DMS53 (cell line): Measurements from ENCODE around the gene GRAMD1B.
A peak's percentile ranks its signal among the peaks of the same experiment; 100 is the strongest.

ENCODE experiments used
- DNase-seq: peaks from one replicate; lab custom pipeline; 2025; lab: John Stamatoyannopoulos, UW

Gene GRAMD1B

DNA sequence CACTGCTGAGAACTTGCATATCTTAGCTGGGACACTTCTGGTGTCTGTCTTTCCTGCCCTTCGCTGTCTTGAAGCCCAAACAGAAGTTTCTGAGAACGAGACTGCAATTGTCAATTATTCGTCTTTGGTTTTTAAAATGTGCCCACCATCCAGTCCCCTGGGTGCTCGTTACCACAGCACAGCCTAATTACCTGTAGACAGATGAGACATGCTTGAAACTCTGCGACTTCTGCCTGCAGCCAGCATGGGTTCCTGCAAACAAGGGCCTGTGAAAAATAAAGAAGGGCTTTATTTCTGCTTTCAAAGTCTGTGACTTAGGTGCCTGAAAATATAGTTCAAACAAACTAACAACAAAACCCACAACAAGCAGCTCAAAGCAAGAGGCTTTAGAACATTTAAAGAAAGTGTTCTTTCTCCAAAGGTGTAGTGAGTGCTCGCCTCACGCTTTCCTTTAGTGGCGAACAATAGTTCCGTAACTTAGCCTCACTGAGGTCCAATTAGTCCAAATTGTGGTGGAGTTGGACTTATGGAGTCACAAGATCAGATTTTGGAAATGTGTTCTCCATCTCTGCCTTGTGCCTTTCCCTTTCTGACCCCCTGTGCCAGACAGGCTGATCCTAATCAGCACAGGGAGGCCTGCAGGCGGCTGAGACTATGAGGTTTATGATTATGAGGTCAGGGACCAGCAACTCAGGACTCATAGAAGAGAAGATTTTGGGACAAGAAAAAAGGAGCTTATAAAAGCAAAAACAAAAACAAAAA, 20.4 kb upstream of the GRAMD1B start:
- DNase-seq: no peak

DNA sequence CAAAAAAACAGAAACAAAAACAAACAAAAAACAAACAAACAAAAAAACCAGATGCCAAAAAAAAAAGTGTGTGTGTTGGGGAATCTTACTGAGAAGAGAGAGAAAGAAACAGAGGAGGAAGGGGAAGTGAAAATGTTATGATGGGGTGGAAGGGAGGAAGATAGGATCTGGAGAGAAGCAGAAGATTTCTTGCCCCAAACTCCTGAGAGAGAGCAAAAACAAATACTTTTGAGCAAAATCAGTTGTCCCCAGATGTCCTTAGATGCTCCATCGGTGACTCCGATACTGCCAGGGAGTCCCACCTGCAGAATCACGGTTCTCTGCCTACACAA, 19.9 kb upstream of the GRAMD1B start:
- DNase-seq: no peak

DNA sequence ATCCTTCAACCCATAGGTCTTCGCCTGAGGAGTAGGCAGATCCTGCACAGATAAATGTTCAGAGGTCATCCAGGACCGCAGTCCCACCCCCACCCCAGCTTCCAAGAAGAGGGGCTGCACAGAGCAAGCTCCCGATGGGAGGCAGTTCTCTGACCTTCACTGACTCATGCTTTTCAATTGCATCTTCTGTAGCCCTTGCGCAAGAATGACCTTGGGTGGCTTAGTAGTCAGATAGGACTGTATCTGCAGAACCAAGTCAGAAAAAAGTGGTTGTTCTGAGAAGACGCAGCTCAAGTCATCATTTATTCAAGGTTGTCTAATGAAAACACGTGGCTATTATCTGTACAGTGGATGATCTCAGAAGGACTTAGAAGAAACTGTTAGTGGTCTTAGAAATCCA, 16.4 kb upstream of the GRAMD1B start:
- DNase-seq: no peak

DNA sequence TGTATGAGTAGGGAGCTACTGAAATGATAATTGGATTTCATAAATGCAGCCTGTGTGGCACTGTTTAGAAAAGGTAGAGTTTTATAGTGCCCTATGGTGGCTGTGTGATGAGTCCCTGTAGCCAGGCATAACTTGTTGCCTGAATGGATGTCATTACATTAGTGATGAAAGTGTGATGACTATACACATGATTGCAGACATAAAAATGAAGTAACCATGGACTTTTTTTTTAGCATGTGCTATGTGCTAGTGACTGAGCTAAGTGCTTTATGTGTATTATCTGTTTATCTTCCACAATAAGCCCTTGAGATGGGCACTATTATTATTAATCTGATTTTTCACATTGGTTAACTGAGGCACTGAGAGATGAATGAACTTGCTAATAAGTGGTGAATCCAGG, 13.5 kb upstream of the GRAMD1B start:
- no peak for DNase-seq

DNA sequence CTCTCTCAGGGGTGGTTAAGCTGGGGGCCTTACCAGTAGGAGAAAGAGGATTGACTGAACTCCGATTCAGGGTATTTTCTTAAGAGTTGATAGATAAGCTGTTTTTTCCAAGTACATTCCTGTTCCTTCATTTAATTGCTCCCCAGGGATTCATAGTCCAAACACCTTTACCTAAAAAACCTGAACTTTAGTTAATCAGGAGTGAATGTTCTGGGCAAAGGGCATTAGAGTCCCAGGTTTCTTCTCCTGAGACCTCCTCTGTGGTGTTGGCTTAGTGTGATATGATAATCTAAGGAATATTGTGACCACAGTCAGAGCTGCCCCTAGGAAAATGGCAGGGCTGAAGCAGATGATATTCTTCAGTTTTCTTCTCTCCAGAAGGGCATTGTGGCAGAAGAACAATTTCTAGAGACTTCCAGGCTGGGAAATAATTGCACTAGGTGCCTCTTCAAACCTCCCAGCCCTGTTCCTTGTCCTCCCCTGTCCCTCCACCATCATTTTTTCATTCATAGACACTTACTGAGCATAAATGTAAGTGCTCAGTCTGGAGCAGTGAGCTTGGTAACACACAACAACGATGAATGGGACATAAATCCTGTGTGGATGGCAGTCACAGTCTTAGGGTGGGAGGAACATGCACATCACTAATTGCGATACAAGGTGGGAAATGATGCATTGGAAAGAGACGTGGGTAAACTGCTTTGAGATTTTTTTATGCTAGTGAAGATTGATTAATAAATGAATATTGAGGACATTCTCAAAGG, 11.5 kb upstream of the GRAMD1B start:
- no peak for DNase-seq

DNA sequence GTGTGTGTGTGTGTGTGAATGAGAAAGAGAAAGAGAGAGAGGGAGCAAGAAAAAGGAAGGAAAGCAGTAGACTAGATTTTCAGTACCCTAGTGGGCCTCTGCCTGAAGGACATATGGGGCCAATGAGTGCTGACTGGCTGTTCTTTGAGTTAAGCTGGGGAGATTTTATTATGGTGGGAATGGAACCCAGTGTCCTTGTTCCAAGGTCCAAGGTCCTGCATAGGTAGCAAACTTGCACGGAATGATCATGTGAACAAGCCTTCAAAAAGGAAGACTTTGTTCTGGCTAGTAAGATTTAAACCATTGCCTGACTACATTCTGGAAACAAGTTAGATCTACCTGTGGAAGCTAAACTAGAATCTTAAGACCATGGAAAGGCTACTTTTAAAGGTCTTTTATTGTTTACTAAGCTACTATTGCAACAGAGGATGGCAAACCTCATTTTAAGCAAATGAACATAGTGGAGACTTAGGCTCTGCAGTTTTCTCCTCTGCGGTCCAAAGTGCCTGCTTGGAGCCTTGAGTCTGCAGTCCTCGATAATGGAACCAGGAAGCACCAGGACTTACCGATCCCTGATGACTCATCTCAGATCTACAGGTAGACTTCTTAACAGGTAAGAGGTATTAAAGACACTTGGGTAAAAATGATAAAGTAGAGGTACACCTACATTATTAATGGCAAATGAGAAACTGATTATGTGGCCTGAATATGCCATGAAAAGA, 10.2 kb upstream of the GRAMD1B start:
- peak; percentile 42 for DNase-seq

DNA sequence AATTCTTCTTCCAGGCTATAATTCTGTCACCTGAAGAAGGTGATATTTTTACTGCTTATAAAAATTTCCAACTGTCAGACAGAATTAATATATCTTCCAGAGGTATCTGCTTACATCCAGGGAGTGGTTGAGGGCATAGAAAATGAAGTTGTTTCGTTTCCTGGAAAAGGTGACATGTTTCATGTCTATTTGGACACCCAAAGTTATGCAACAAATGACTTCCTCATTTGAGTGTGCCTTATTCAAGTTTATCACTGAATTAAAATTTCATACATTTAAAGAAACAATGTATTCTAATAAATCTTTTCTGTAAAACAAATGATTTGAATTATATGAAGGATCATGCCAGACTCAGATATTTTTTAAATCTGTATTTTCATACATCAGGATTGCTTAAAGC, 8.5 kb upstream of the GRAMD1B start:
- DNase-seq: no peak

DNA sequence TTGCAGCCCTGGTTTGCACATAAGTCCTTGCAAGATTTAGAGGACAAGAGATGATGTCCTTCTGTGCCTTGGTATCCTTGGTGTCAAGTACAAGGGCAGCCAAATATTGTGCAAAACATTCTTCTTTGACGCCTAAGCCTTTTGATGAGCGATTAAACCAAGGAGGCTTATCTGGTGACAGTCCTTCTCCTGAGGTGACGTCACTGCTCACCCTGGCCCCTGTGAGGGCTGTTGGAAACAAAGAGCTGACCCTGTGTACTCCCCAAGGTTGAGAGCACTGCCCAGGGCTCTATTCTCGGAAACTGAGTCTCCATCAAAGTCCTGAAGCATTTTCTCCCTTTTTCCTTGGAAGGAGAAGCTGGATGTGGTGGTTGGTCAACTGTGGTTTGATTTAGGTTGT, 4.7 kb upstream of the GRAMD1B start:
- no peak for DNase-seq

DNA sequence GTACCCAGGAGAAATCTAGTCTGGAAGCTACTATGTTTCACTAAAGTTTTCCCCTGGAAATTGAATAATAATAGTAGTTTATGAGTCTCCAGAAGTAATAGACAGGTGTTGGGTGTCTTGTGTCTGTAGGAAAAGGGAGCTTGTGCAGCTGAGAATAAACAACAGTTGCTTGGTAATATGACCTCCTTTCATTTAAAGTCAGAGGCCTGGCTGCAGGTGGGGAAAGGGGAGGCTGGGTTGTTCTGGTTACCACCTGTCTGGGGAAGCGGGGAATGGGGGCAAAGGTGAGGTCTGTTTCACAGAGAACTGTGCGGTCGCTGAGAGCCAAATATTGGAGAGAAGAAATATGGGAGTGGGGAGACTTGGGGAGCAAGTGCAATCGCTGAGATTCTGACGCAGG, 3.3 kb upstream of the GRAMD1B start:
- no peak for DNase-seq

DNA sequence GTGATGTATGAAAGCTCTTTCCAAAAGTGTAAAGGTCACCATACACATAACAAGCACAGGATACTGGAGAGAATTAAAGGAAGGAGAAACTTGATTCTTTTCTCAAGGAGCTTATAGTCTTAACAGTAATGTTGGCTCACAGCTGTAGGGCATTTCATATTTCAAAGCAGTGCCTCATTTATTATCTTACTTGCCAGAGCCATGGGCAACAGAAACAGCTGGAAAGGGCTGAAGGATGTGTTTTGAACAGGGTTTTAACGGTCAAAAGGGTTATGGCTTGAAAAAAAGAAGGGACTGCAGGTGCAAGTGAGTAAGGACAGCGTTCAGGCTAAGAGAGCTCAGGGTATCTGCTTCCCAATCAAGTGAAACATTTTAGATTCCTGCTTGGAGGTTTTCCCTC, 2.7 kb upstream of the GRAMD1B start:
- DNase-seq: no peak

DNA sequence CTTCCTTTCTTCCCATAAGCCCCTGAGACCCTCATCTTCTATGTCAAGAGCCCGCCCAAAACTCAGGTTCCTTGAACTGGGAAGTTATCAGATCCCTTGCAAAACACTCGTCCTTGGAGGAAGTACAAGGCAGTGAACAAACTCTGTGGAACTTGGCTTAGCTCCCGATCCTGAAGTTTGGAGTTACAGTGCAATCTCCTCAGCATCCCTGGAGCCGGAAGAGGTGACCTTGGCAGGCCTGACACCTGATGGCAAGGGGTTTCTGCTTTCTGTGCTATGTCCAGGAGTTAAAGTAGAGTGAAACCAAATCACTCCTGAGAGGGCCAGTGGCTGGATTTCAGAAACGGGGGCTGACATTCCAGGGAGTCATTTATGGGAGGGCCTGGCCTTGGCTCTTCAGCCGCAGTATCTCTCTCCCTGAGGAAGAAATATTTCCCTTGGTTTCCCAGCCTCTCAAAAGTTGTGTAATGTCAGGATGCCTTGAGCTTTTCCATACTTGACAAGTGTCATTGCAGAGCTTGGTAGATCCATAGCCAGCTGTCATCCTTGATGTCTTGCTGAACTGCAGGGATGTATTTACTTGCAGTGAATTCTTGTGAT, 1.9 kb upstream of the GRAMD1B start:
- DNase-seq: no peak

DNA sequence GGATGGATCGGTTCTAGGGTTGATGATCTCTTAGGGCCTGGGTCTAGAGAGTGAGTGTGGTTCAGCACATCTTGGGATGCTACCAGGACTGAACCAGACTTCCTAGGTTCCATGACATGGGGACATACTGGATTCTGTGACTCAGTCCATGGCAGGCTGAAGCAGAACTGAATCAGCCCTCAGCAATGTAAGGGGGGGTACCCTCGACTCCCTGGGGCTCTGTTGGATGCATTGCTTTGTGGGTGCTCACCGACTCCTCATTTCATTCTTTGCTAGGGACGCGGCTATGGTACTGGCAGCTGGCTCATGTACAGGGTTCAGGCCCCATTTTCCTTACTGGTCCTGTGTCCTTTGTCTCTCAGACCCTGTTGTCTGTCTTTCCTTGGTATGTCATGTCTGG, 733 bp upstream of the GRAMD1B start:
- no peak for DNase-seq

DNA sequence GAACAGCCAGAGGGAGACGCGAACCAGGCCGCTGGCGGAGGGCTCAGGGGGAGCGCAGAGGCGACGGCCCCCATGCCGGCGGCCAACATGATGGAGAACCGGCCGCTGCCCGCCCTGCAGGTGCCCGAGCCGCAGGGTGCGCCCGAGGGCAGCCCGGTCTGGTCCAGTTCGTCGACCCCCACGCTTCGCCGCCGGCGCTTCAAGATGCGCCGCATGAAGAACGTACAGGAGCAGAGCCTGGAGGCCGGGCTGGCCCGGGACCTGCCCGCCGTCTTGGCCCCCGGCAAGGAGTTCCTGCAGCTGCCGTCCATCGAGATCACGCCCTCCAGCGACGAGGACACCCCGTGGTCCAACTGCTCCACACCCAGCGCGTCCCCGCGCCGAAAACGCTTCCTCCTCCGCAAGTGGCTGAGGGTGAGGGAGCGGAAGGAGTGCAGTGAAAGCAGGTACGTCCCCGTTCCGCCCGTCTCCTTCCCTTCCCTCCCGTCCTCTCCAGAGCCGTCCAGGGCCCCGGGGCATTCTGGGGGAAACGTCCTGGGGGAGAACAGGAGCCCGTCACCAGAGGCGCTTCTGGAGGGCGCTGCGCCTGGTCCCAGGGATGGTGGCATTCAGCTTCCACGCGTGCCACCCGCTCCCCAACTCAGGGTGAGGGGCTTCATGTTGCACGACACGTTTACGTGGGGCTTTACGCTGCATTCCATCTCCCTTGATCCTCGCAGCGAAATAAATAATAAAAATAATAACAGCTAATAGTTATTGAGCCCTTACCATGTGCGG, 840 bp downstream of the GRAMD1B start:
- peak; percentile 92 for DNase-seq

DNA sequence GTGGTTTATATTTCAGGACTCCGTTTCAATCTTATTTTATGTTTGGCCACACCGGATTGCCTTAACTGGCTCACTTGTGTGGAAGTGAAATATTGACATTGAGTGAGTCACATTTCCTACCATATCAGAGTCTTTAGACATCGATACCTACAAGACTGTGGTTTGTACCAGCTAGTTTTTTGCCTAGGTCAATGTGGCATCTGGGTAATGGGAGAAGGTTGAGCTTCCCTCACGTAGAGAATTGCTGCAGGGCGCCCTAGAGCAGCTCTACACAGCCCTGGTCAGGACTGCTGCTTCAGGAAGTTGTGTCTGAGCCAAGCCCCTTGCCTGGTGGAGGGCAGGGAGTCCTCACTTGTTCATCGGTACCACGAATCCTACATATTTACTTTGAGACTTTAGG, 1.6 kb downstream of the GRAMD1B start:
- peak; percentile 73 for DNase-seq

DNA sequence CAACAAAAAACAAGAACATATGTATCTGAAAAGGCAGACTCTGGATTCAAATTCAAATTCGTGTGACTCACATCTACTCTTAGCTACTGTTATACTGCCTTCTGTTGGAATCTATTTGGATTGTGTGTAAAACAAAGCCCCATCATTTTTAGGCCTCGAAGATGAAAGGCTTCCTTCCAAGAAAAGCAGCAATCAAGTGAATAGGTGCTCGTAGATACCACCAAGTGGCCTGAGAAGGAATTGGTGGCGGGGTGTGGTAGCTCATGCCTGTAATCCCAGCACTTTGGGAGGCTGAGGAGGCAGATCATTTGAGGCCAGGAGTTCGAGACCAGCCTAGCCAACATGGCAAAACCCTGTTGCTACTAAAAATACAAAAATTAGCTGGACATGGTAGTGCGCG, 4.2 kb downstream of the GRAMD1B start:
- DNase-seq: peak; percentile 16

DNA sequence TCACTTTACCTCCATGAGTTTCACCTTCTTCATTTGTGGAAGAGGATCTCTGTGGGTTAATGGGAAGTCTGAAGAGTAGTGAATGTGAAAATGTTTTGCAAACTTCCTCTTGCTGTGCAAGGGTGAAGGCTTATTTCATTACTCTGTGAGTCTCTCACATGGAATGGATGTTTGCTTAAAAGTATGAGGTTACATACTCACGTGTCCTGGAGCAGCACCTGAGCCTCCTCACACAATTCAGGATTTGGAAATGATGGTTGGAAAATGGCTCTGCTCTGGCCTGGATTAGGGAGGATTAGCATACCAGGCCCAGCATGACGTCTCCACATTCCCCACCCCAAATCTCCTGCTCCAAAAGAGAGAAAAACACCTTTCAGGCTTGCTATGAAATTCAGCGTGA, 4.8 kb downstream of the GRAMD1B start:
- peak; percentile 82 for DNase-seq

DNA sequence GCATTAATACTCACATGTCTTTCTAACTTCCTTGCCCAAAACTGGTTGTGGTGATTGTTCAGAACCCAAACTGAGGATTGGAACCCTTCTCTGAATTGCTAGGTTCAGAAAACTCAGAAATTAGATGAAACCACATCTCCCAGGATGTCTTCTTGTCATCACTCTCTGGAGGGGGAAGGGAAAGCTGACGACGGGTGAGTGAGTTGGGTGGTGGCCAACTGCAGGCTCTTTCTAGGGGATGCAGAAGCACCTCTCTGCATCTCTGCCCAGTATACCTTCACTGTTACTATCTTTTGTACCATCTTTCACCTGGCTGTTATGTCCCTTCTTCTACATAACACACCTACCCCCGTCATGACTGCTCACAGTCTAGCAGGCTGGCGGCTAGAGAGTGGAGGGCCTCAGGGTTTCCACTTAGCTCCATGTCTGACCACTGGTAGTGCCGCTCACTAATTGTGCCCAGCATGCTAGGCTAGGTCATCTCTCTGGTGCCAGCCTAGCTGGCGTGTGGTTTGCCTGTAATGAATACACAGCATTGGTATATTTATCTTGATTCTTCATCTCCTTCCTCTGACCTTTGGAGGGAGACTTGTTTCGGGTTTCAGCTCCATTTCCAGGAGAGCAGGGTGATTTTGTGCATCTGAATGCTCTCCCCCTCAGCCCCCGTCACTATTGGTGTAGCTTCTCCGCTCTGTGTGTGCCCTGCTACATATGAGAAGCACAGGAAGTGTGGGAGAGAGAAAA, 7.3 kb downstream of the GRAMD1B start:
- no peak for DNase-seq

DNA sequence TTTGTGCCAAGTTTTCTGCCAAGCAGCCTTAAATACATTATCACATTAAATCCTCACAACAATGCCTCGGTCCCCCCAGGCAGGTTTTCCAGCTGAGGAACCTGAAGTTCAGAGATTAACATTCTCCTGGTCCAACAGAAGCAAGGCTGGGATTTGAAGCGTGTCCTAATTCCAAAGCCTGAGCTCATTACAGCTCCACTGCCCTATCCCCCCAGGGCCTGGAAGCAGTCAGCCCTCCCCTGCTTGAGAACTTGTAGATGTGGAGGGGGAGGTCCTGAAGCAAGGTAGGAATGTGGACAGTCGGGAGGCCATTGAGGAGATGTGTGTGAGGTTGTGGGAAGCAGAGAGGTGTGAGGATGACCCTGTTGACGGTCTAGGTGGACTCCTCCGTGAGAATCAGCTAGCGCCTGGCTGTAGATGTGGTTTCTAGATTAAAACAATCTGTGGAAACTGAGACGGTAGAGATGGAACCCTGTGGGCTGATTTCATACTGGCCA, 8.1 kb downstream of the GRAMD1B start:
- no peak for DNase-seq

DNA sequence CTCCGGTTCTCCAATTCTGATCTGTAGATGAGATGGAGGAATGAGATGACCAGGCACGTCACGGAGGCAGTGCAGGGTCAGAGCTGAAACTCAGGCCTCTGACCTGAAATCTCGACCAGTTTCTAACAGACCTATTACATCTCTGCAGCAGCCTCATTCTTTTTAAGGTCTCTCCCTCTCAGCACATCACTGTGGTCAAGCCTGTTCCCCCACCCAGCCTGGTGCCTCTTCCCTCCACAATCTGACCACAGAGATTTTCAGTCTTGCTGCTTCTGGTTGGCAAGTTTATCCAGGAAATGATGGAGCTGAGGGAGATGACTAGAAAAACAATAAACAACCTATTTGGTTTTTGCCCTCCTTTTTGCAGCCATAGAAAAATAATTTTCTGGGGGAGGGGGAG, 9.5 kb downstream of the GRAMD1B start:
- no peak for DNase-seq

DNA sequence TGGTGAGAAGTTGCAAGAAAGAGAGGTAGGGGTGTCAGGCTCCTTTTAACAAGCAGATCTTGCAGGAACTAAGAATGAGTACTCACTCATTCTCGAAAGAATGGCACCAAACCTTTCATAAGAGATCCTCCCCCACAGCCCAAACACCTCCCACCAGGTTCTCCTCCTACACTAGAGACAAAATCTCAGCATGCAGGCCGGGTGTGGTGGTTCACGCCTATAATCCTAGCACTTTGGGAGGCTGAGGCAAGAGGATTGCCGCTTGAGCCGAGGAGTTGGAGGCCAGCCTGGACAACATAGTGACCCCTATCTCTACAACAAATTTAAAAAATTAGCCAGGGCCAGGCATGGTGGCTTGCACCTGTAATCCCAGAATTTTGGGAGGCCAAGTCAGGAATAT, 11.1 kb downstream of the GRAMD1B start:
- DNase-seq: no peak
